ENCODE results near the gene SLCO2B1.

The SLCO2B1 gene

DNA sequence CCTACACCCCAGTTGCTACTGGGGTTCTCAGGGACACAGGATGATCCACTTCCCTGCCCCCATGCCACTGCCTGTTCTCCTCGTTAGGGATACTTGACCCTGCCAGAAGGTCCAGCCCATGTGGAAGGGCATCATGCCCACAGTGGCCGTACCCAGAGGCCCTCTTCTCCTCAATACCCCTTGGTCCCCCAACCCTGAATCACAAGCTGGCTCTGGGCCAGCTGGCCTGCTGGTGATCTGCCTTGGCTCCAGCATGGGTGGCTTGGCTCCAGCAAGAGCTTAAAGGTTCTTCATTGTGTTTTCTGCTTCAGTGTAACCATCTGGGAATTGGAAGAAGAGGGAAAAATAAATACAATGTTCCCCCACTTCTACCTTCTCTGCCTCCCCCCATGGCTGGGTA, 78.6 kb downstream of the SLCO2B1 start:
- Mint-ChIP-seq H3K4me1 (peaks cover 17% of the 10 kb centered on the region), H3K4me3 (no peak overlapping the region), H3K9me3 (no peaks in the 10 kb centered on the region), H3K27me3 (ENCODE audit: low read depth, poor library complexity) (peaks cover 22% of the 10 kb centered on the region), H3K36me3 (ENCODE audit: low read depth) (no peaks in the 10 kb centered on the region), H3K27ac (no peak overlapping the region)
- TF ChIP-seq, protein P1, sequence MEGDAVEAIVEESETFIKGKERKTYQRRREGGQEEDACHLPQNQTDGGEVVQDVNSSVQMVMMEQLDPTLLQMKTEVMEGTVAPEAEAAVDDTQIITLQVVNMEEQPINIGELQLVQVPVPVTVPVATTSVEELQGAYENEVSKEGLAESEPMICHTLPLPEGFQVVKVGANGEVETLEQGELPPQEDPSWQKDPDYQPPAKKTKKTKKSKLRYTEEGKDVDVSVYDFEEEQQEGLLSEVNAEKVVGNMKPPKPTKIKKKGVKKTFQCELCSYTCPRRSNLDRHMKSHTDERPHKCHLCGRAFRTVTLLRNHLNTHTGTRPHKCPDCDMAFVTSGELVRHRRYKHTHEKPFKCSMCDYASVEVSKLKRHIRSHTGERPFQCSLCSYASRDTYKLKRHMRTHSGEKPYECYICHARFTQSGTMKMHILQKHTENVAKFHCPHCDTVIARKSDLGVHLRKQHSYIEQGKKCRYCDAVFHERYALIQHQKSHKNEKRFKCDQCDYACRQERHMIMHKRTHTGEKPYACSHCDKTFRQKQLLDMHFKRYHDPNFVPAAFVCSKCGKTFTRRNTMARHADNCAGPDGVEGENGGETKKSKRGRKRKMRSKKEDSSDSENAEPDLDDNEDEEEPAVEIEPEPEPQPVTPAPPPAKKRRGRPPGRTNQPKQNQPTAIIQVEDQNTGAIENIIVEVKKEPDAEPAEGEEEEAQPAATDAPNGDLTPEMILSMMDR (IDR thresholded peaks at IDR 0.05), result no peak
- no peak for DNase-seq

DNA sequence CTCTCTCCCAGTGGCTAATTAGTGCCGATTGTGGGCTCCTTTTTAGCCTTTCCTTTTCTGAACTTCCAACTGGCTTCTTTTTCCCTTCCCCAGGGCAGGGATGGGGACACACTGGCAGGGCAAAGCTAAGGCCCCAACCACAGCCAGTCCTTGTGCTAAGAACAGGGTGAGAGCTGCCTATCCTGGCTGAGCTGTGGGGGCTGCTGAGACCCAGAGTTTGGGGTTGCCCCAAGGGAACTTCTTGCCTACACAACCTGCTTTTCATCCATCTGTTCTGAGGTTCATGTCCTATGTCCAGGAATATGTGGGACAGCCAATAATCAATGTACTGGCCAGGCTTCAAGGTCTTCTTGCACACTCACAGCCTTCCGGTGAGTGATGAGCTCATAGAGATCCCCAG, 79.7 kb downstream of the SLCO2B1 start:
- no peak overlapping the region for H3K27ac Mint-ChIP-seq
- H3K4me3 Mint-ChIP-seq, result no peak overlapping the region
- no peak for DNase-seq
- peaks cover 7% of the 10 kb centered on the region for H3K4me1 Mint-ChIP-seq
- H3K36me3 Mint-ChIP-seq (ENCODE audit: low read depth), result no peaks in the 10 kb centered on the region
- H3K27me3 Mint-ChIP-seq (ENCODE audit: low read depth, poor library complexity), result peaks cover 24% of the 10 kb centered on the region
- H3K9me3 Mint-ChIP-seq, result no peaks in the 10 kb centered on the region
- TF ChIP-seq, protein P1 (IDR thresholded peaks at IDR 0.05), result no peak

DNA sequence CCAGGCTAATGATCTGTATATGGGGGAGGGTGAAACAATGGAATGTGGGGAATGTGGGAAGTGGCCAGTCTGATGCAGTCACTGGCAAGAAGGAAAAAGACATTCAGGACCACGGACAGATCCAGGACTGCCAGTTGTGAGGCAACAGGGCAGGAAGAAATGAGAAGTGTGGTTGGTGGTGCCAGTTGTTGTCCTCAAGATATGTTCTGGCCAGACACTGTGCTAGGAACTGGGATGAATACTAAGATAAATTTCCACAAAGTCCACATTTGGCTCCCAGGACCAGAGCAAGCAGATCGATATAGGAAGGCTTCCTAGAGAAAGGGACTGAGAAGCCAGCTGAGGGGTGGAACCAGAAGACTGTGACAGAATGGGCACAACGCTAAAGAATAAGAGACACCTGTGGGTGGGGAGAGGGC, 82.9 kb downstream of the SLCO2B1 start:
- TF ChIP-seq, protein P1 (IDR thresholded peaks at IDR 0.05), result no peak
- no peaks in the 10 kb centered on the region for H3K9me3 Mint-ChIP-seq
- DNase-seq, result peak; percentile 82
- H3K36me3 Mint-ChIP-seq (ENCODE audit: low read depth), result no peaks in the 10 kb centered on the region
- no peak overlapping the region for H3K4me3 Mint-ChIP-seq
- H3K4me1 Mint-ChIP-seq, result peaks cover 7% of the 10 kb centered on the region
- H3K27ac Mint-ChIP-seq, result no peak overlapping the region
- peaks cover 49% of the 10 kb centered on the region for H3K27me3 Mint-ChIP-seq (ENCODE audit: low read depth, poor library complexity)

DNA sequence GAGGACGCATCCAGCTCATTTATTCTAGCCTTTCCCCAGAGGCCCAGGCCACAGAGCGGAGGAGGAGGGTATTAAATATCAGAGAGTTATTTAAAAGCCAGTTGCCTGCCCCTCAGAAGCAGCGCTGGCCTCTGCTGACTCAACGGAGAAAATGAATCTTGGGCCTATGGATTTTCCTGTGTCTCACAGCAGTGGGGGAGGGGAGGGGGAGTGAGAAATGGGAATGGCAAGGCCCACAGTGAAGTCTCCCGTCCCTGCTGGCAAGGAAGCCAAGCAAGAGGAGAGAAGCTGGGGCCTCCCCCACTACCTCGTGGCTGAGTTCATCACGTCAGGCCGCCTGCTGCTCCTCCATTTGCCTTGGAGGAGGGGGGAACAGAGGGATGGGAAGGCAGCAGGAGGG, 85.2 kb downstream of the SLCO2B1 start:
- Mint-ChIP-seq H3K9me3 (no peaks in the 10 kb centered on the region), H3K27ac (no peak overlapping the region), H3K4me3 (no peak overlapping the region)

DNA sequence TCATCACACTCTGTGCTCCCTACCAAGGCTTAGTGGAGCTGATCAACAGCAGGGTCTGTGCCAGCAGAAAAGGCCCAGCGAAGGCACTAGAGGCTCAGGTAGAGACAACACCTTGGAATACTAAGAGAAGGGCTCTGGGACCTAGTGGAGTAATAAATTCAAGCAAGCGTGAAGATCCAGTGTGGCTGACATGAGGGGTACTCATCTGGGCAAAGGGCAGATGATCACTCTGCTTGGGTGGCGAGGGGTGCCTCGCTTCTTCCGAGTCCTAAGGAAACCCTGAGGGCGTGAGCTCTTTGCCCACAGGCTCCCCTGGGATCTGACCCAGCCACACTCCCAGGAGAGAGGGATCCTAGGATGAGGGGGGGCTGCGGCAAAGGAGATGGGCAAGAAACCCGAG, 86.1 kb downstream of the SLCO2B1 start:
- Mint-ChIP-seq H3K36me3 (ENCODE audit: low read depth) (no peaks in the 10 kb centered on the region), H3K9me3 (no peaks in the 10 kb centered on the region), H3K4me3 (no peak overlapping the region), H3K27me3 (ENCODE audit: low read depth, poor library complexity) (peaks cover 58% of the 10 kb centered on the region), H3K4me1 (peaks cover 15% of the 10 kb centered on the region), H3K27ac (no peak overlapping the region)
- TF ChIP-seq, protein P1 (IDR thresholded peaks at IDR 0.05), result no peak
- no peak for DNase-seq

More for the DNA sequence above, 85.2 kb downstream of the SLCO2B1 start:
- H3K27me3 Mint-ChIP-seq (ENCODE audit: low read depth, poor library complexity), result peaks cover 56% of the 10 kb centered on the region
- TF ChIP-seq, protein P1 (IDR thresholded peaks at IDR 0.05), result no peak
- H3K4me1 Mint-ChIP-seq, result peaks cover 15% of the 10 kb centered on the region
- H3K36me3 Mint-ChIP-seq (ENCODE audit: low read depth), result no peaks in the 10 kb centered on the region
- DNase-seq, result no peak

DNA sequence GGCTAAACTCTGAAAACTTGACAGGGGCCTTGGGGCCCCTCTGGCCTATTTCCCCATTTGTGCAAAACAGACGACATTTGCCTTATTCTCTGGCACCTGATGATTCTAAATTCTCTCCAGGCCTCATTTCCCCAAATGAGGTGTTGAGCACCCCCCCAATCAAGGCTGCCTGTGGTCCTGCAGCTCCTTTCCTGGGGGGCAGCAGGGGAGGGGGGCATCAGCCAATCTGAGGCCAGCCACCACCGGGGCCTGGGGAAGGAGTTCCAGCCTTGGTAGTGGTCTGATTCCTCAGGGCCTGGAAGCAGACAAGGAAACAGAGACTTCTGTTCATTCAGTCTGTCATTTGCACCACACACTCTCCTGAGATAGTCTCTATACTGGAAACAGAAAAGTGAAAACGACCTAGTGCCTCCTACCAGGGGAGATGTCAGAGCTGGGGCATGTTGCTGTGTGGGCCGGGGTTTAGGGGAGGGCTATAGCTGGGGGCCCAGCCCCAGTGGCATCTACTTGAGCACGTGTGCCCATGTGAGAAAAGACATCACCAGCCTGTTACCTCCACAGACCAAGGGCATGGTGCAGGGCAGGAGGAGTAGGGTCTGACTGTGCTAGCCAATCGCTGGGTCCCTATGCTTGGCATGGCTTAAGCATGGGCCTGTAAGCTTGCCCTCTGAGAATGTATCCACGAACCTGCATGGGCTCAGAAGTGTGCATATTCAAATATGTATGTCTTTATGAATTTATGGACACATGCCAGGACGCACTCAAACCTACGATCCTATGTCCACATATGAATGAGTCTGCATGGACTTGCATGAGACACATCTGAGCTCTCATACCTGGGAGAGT, 87.9 kb downstream of the SLCO2B1 start:
- H3K9me3 Mint-ChIP-seq, result no peaks in the 10 kb centered on the region
- peaks cover 20% of the 10 kb centered on the region for H3K4me1 Mint-ChIP-seq
- no peaks in the 10 kb centered on the region for H3K36me3 Mint-ChIP-seq (ENCODE audit: low read depth)
- no peak overlapping the region for H3K27ac Mint-ChIP-seq
- no peak for DNase-seq
- TF ChIP-seq, protein P1 (IDR thresholded peaks at IDR 0.05), result no peak
- H3K4me3 Mint-ChIP-seq, result no peak overlapping the region
- H3K27me3 Mint-ChIP-seq (ENCODE audit: low read depth, poor library complexity), result peaks cover 71% of the 10 kb centered on the region

Data from nephron progenitor cell (in vitro differentiated cells).